Glutamatergic neuron (in vitro differentiated cells): ENCODE data around the gene NOLC1. TPM values are rescaled to one million over a fixed set of nuclear protein-coding genes. Genes with fewer than 3 reads are reported as not detected.

Experiments
- DNase-seq: peaks from one replicate; pipeline ENCODE4 v3.0.0; 2022
- H3K27ac Mint-ChIP-seq: one replicate; pipeline ENCODE4 v1.8.0; 2020; ENCODE audit warnings: mild to moderate bottlenecking, mixed read lengths, inconsistent platforms; ENCODE audit not compliant: unreplicated experiment
- H3K27me3 Mint-ChIP-seq: one replicate; pipeline ENCODE4 v1.8.0; 2020; ENCODE audit warnings: mild to moderate bottlenecking, moderate library complexity, mixed read lengths, inconsistent platforms; ENCODE audit not compliant: unreplicated experiment
- H3K36me3 Mint-ChIP-seq: one replicate; pipeline ENCODE4 v1.8.0; 2020; ENCODE audit warnings: mild to moderate bottlenecking, mixed read lengths, inconsistent platforms; ENCODE audit not compliant: unreplicated experiment
- H3K4me1 Mint-ChIP-seq: one replicate; pipeline ENCODE4 v1.8.0; 2020; ENCODE audit warnings: mild to moderate bottlenecking, low read depth, mixed read lengths, inconsistent platforms; ENCODE audit not compliant: unreplicated experiment
- H3K4me3 Mint-ChIP-seq: one replicate; pipeline ENCODE4 v1.8.0; 2020; ENCODE audit warnings: mild to moderate bottlenecking, mixed read lengths, inconsistent platforms; ENCODE audit not compliant: unreplicated experiment
- H3K9me3 Mint-ChIP-seq: one replicate; pipeline ENCODE4 v1.8.0; 2020; ENCODE audit warnings: mild to moderate bottlenecking, moderate library complexity, mixed read lengths, inconsistent platforms; ENCODE audit not compliant: unreplicated experiment
- CTCF ChIP-seq: fragments of 200-600 bp; sonication (generic); IDR thresholded peaks from one replicate; pipeline ENCODE4 v1.5.0; 2021; ENCODE audit not compliant: partially characterized antibody, unreplicated experiment
- total RNA-seq: library from RNA; stranded (reverse); fragmentation: NEBNext Ultra II Directional; extraction: Animal tissue kit (Norgen Biotek cat#: 25700); gene quantifications from one replicate; pipeline ENCODE4 v1.2.1, GENCODE V29; 2021; ENCODE audit not compliant: unreplicated experiment

The NOLC1 gene
- total RNA-seq, 1 donor from 2014 or later: 59.5 TPM

DNA sequence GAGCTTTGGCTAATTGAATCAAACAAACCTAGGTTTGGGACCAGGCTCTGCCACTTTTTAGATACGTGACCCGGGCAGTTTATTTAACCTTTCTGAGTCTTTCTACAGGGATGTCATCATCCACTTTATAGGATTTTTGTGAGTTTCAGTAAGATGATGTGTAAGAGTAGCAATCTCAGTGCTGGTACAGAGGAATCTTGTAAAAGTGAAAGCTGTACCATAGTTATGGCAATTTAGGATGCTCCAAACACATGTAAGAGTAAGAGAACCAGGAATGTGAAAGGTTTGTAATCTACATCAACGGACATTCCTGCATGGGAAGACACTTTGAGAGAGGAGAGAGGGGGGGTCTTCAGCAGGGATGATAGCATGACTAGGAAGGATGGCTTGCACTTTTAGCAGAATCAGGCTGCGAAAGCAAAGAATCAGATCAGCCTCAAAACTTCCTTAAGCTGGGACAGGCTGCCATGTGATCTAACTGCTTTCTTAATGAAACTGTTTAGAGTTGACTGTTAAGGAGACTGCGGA is 968 bp downstream of the NOLC1 start:
- Mint-ChIP-seq H3K4me3 (peak overlapping the region; percentile 98), H3K27me3 (no peaks in the 10 kb centered on the region), H3K36me3 (no peaks in the 10 kb centered on the region), H3K27ac (peak overlapping the region; percentile 90), H3K4me1 (peaks cover 12% of the 10 kb centered on the region), H3K9me3 (peaks cover 3% of the 10 kb centered on the region)
- no peak for TF ChIP-seq CTCF
- no peak for DNase-seq

DNA sequence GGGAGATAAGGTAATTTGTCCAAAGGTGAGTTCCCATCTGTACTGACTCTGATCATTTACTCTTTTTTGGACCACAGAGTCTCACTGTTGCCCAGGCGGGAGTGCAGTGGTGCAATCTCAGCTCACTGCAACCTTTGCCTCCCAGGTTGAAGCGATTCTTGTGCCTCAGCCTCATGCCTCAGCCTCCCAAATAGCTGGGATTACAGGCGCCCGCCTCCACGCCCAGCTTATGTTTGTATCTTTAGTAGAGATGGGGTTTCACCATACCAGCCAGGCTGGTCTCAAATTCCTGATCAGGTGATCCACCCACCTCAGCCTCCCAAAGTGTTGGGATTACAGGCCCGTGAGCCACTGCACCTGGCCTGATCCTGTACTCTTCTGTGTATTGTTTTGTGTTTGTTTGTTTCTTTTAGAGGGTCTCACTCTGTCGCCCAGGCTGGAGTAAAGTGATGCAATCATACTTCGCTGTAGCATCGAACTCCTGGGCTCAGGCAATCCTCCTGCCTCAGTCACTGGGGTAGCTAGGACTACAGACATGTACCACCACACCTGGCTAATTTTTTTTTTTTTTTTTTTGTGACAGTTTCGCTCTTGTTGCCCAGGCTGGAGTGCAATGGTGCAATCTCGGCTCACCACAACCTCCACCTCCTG is 2.4 kb downstream of the NOLC1 start:
- Mint-ChIP-seq H3K27me3 (no peaks in the 10 kb centered on the region), H3K4me3 (no peak overlapping the region), H3K9me3 (peaks cover 5% of the 10 kb centered on the region), H3K27ac (no peak overlapping the region), H3K36me3 (no peaks in the 10 kb centered on the region), H3K4me1 (peaks cover 12% of the 10 kb centered on the region)
- no peak for TF ChIP-seq CTCF
- DNase-seq: no peak

DNA sequence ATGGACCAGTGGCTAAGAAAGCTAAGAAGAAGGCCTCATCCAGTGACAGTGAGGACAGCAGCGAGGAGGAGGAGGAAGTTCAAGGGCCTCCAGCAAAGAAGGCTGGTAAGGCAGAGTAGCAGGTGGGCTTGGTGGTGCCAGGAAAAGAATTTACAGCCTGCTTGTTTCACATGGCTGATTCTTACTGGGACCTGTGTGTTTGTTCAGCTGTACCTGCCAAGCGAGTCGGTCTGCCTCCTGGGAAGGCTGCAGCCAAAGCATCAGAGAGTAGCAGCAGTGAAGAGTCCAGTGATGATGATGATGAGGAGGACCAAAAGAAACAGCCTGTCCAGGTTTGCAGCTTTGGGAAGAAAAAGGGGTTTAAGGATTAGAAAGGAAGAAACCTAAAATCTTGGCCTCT is 5.0 kb downstream of the NOLC1 start:
- H3K27ac Mint-ChIP-seq: peak overlapping the region; percentile 20
- H3K27me3 Mint-ChIP-seq: no peaks in the 10 kb centered on the region
- peaks cover 5% of the 10 kb centered on the region for H3K9me3 Mint-ChIP-seq
- DNase-seq: no peak
- no peaks in the 10 kb centered on the region for H3K36me3 Mint-ChIP-seq
- no peak overlapping the region for H3K4me3 Mint-ChIP-seq
- peaks cover 7% of the 10 kb centered on the region for H3K4me1 Mint-ChIP-seq
- no peak for TF ChIP-seq CTCF

GRCh38 chr10:102159051-102159597 is 6.9 kb downstream of the NOLC1 start:
- Mint-ChIP-seq H3K27me3 (no peaks in the 10 kb centered on the region), H3K4me1 (no peaks in the 10 kb centered on the region), H3K36me3 (no peaks in the 10 kb centered on the region), H3K4me3 (no peak overlapping the region), H3K27ac (no peak overlapping the region), H3K9me3 (peaks cover 2% of the 10 kb centered on the region)
- no peak for TF ChIP-seq CTCF
- DNase-seq: no peak

GRCh38 chr10:102159831-102160230 is 7.6 kb downstream of the NOLC1 start:
- no peak for DNase-seq
- Mint-ChIP-seq H3K9me3 (peaks cover 2% of the 10 kb centered on the region), H3K27ac (no peak overlapping the region), H3K27me3 (no peaks in the 10 kb centered on the region), H3K36me3 (no peaks in the 10 kb centered on the region), H3K4me3 (no peak overlapping the region), H3K4me1 (no peaks in the 10 kb centered on the region)
- no peak for TF ChIP-seq CTCF
